ENCODE measurements around the gene CDKL1.
A peak's percentile ranks its signal among the peaks of the same experiment; 100 is the strongest.
"Not testable (repeated sequence)": the region's sequence is repeated elsewhere in the genome, so short reads cannot be mapped to it uniquely, and the experiment has no call there.

Gene CDKL1

DNA sequence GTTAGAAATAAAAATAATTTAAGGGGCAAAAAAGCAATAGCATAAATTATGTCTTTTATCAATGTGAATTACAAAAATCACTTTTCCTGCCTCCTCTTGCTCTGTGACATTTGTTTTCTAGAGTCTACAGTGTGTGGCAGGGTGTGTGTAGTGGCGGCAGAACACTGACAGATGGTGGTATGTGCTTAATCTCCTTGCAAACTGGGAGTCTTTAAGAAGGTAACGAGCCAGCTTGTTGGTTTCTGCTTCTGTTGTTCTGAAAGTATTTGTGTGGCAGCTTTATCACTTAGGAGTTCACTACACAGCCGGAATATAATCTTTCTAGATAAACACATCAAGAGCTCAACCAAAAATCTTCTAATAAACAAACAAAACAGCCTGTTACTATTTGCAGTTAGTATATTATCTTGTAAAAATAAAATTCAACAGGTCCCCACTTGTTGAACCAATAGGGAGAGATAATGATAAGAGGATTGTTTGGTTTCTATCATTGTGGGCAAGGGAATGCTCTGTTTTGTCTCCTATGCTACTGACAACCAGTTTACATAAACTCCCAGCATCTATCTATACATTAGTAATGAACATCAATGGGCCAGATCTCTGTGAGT, 13.0 kb downstream of the CDKL1 start:
- DNase-seq: no peak

DNA sequence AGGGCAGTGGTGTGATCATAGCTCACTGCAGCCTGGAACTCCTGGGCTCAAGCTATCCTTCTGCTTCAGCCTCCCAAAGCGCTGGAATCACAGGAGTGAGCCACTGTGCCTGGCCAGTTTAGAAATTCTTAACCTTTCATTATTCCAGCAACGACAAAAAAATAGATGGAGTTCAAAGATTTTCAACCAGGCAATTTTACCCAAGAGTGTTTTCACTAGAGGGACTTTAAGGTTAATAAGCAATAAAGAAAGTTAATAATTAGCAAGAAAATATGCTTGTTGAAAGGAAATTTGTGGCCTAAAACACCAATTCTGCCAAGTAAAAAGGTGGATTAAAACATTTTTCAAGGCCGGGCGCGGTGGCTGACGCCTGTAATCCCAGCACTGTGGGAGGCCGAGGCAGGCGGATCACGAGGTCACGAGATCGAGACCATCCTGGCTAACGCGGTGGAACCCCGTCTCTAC, 14.8 kb downstream of the CDKL1 start:
- no peak for DNase-seq

DNA sequence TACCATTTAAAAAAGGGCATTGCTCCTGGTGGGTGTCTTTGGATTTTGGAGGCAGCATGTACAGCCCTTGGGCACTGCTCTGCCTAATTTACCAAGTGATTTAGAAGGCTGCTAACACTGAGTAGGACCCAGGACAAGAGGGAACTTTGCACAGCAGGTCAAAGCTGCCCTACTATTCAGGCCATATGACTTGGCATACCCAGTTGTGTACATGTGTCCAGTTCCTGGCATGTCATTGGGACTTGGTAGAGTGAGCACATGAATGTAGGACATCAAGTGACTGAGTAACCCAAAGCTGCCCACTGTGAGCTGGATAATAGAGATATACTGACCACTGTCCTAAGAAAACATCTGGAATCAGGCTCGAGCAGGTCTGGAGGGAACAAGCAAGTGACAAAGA, 15.7 kb downstream of the CDKL1 start:
- DNase-seq: no peak

DNA sequence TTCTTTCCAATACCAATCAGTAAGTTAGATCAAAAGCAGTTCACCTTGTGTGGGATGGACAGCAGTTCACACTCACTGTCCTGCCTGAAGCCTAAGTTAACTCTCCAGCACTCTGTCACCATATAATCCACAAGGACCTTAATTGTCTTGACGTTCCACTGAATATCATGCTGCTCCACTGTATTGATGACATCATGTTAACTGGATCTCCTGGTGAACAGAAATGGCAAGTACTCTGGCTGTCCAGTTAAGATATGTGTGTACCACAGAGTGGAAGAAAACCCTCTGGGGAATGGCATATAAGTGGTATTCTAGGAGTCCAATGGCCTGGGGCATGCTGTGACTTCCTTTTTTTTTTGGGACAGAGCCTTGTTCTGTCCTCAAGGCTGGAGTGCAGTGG, 16.2 kb downstream of the CDKL1 start:
- no peak for DNase-seq

DNA sequence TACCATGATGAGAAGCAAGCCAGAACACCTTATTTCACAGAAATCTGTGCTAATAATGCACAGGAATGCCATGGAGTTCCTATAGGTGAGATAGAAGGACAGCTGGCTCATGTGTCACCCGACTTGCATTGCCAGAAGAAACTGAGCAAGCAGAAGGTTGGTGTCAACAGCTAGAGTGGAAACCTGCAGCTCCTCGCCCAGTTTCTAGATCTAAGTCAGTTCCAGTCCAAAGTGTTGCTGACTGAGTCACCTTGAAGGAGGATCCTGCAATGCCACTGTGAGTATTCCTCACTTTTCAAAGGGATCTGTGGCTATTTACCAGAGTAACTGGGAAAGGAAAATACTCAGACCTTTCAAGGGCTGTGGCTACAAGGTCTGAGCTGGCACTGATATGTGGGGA, 17.1 kb downstream of the CDKL1 start:
- DNase-seq: no peak

DNA sequence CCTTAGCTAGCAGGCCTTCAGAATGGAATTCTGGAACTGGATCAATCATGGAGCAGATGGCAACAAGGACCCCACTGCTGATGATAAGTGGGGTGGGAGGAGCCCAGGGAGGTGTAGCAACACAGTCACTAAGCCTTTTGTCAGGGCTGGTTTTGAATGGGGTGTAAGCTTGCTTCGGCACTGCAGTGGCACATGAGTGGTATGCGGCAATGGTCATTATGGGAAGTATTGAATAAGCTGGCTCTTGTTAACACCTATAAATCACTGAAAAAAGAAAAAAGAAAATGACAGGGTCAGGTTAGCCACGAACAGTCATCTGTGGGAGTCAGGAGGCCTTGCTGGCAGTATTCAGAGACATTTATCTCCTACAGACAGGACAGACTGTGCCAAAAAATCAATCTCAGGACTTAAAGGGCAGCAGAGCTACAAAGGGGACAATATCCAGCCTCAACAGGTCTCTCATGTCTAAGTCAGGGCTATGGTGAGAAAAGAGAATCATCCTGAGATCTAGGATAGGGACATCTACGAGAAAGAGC, 19.1 kb downstream of the CDKL1 start:
- no peak for DNase-seq

DNA sequence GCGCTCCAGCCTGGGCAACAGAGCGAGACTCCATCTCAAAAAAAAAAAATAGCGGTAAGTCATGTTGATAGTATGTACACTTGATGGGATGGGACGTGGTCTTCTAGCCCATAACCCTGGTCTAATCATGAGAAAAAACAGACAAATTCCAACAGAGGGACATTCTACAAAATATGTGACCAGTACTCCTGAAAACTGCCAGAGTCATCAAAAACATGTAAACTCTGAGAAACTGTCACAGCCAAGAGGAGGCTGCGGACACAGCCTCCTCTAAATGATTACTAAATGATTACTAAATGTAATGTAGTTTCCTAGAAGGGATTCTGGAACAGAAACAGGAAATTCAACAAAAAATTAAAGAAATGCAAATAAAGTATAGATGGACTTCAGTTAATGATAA, 20.9 kb downstream of the CDKL1 start:
- no peak for DNase-seq

DNA sequence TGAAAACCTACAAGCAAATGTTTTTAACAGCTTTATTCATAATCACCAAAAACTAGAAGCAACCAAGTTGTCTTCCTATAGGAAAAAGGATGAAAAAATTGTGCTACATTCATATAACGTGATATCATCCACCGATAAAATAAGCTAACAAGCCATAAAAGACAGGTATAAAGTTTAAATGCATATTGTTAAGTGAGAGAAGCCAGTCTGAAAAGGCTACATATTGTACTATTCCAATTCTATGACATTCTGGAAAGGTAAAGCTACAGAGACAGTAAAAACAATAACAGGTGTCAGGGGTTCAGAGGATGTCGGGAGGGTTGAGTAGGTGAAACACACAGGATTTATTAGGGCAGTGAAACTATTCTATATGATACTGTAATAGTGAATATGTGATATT, 22.7 kb downstream of the CDKL1 start:
- DNase-seq: no peak

DNA sequence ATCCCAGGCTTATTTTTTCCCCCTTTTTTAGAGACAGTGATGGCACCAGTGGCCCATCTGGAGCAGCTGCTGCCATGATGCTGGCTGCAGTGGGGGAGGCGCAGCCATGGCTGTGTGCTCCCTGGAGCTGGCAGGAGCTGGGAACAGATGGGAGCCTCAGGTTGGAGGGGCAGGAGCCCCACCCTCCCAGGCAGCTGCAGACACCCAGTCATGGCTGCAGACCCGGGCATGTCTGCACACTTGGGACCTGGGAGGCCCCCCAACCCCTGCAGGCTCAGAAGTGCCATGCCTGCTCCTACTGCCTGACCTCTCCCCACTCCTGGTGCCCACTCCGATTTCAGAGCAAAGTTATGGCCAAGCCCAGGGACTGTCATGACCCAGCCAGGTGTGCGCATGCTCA, 25.1 kb downstream of the CDKL1 start:
- DNase-seq: no peak

DNA sequence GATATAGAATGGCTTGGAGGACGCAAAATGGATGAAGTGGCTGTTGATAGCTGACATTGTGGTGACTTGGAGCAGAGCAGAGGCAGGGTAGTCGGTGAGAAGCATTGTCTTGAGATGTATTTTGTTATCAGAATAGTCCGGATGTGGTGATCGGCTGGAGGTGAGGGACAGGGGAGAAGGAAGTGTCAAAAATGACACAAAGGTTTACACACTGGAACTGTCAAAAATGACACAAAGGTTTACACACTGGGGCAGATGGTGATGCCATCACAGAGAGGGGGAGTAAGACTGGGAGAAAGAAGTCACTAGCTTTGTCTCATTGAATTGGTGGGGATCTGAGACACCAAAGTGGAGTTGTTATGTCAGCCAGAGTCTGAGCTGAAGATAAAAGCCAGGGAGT, 30.1 kb downstream of the CDKL1 start:
- peak; percentile 21 for DNase-seq

DNA sequence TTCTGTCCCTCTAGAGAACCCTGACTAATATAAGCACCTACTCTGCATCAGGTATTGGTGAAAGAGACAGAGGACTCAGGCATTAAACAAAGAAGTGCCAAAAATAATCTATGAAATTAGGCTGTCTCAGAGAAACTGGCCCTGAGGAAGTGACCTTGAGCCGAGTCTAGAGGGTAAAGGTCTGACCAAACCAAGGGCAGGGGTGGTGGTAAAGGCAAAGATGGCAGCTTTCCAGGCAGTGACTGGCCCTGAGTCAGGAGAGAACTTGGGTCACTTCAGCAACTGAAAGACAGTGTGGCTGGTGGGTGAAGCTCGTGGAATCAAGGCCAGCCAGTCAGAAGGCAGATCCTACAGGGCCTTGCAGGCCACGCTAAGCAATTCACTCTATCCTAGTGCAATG, 30.6 kb downstream of the CDKL1 start:
- no peak for DNase-seq

DNA sequence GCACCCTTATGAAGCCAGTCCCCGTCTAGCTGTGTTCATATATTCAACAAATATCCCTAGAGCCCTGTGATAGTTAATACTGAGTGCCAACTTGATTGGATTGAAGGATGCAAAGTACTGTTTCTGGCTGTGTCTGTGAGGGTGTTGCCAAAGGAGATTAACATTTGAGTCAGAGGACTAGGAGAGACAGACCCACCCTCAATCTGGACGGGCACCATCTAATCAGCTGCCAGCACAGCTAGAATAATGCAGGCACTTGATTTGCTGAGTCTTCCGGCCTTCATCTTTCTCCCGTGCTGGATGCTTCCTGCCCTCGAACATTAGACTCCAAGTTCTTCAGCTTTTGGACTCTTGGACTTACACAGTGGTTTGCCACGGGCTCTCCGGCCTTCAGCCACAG, 31.1 kb downstream of the CDKL1 start:
- not testable (repeated sequence) for DNase-seq

DNA sequence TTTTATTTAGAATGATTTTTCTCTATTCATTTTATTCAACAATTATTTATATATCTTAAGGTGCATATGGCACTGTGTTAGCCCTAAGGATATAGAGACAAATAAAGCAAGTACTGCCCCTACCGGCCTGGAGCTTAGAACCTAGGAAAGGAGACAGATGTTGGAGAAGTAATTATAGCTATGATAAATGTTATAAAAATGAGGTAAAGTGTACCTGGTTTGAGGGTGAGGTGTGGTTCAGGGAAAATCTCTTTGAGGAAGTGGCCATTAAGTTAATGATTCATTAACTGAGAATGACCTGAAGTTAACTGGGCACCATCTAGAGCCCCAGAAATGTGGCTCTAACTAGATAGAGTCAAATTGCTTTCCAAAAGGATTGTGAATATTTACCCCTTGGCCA, 31.9 kb downstream of the CDKL1 start:
- DNase-seq: no peak

DNA sequence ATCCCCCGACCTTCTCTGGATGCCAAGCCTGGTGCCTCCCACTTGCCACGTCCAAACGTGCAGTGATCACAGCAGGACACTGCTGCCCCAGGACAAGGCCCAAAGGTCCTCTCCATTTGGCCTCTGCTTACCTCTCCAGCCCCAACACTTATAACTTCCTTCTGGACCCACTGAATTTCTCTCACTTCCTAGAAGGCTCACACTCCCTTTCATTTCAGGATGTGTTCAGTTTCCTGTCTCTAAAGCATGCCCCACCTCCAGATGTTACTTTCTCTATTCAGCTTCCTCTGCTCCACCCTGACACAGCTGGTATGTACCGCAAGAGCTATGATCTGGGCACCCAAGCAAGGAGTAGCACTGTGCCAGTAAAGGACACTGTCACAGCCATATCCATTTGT, 33.0 kb downstream of the CDKL1 start:
- DNase-seq: peak; percentile 77

DNA sequence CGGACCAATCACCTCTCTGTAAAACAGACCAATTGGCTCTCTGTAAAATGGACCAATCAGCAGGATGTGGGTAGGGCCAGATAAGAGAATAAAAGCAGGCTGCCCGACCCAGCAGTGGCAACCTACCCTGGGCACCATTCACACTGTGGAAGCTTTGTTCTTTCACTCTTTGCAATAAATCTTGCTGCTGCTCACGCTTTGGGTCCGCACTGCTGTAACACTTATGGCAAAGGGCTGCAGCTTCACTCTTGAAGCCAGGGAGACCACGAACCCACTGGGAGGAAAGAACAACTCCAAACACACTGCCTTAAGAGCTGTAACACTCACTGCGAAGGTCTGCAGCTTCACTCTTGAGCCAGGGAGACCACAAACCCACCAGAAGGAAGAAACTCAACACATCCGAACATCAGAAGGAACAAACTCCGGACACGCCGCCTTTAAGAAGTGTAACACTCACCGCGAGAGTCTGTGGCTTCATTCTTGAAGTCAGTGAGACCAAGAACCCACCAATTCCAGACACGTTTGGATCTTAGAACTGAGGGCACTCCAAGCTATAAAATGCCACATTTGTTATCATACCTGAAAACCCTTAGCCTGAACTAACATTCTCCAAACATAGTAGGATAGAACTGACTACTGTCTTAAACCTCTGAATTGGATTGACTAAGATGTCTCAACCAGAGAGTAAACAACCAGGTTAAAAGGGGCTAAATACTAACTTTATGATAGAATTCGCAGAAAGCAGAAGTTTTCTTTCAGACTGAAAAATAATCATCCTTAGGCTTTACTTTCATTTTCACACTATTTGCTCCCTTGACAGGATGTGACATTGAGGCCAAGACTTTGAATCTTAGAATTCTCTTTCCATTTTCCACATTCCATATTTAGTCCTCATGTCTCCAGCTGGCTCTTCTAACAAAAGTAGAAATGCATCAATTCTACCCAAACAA, 33.6 kb downstream of the CDKL1 start:
- peak; percentile 68 for DNase-seq

DNA sequence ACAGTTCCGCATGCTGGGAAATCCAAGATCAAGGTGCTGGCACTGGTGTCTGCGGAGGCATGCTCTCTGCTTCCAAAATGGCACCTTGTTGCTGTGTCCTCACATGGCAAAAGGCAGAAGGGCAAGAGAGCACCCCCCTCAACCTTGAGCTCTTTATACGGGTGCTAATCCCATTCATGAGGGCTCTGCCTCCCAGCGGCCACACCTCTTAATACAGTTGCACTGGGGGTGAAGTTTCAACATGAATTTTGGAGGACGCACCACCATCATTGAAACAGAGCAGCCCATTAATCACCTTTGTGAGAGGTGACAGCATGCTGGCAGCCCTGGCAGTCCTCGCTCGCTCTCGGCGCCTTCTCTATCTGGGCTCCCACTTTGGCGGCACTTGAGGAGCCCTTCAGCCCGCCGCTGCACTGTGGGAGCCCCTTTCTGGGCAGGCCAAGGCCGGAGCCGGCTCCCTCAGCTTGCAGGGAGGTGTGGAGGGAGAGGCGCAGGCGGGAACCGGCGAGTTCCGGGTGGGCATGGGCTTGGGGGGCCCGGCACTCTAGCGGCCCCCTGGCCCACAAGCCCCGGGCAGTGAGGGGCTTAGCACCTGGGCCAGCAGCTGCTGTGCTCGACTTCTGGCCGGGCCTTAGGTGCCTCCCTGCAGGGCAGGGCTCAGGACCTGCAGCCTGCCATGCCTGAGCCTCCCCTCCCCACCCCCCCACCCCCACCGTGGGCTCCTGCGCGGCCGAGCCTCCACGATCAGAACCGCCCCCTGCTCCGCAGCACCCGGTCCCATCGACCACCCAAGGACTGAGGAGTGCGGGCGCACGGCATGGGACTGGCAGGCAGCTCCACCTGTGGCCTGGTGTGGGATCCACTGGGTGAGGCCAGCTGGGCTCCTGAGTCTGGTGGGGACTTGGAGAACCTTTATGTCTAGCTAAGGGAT, 34.9 kb downstream of the CDKL1 start:
- DNase-seq: not testable (repeated sequence)

DNA sequence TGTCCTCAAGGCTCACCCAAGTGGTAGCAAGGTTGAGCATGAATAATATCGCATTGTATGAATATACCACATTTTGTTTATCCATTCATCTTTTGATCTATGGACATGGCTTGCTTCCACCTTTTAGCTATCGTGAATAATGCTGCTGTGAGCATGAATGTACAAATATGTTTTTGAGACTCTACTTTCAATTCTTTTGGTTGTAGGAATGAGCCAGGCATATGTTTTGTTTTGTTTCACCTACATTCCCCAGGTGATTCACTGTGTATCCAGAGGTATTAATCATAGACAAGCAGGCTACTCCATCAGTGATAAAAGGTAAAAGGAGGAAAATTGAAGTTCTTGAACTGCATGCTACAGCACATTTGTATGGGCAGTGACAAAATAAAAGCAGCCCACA, 35.8 kb downstream of the CDKL1 start:
- no peak for DNase-seq

DNA sequence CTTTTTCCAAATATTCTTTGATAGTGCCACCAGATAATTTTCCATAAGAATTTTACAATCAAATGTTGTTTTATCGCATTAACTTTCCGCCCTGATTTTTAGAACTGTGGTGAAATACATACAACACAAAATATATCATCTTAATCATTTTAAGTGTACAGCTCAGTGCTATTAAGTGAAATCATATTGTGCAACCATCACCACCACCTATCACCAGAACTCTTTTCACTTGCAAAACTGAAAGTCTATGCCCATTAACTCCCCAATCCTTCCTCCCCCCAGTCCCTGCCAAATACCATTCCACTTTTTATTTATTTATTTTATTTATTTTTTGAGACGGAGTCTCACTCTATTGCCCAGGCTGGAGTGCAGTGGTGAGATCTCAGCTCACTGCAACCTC, 36.6 kb downstream of the CDKL1 start:
- DNase-seq: no peak

DNA sequence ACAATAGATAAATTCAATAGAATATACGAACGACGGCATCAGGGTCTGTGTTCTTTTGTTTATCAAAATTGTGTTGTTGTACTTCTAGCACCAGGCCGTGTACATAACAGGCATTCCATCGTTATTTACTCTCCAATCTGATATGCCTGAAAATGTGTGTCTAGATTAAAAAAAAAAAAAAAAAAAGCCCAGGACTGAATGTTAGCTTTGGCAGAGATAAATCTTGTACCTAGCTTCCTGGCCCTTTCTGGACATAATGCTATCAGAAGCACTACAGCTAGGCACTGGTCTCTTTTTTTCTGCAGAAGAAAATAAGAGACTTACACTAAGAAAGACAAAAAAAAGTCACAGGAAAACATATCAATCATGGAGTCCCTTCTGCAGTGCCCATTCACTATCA, 37.0 kb downstream of the CDKL1 start:
- DNase-seq: no peak

DNA sequence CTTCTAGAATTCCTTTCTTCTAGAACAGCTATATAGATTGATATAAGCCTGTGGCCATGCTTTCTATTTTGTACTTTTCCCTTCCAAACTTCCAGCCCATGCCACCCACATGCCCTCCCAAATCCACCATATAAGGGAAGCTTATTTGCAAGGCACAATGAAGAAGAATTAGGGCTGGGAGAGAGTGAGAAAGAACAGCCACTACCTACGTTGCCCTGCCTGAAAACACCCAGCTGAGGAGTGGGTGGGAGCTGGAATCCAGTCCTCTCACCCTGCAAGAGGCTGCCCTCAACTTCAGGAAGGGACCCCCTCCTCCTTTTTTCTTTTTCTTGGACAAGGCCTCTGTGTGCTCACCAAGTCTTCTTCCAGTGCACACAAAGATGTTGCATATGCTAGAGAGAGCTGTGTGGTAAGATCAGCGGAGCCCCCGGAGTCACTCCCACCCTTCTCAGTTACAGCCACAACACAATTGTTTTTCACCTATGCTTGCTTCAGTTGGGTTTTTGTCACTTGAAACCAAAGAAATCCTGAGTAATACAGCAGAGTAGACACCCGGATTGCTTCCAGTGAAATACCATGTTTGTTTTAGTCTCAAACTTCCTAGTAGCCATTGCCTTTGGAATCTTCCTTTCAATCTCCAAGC, 38.8 kb downstream of the CDKL1 start:
- no peak for DNase-seq

DNA sequence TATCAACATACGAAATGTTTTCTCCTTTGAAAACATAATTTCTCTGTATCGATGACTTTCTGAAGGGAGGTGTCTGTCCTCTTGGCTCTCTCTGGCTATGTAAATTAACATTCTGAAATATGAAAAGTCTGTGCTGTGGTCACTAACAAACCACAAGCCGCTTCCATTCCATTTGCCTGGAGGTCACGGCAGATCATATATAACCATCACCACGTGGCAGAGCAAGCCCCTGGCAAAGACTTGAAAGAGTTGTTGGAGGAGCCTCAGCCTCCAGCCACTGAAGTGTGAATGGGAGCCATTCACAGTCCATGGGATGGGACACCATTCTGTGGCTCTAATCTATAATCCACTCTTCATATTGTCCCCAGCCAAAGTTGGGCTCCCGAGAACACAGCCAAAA, 39.6 kb downstream of the CDKL1 start:
- DNase-seq: no peak

DNA sequence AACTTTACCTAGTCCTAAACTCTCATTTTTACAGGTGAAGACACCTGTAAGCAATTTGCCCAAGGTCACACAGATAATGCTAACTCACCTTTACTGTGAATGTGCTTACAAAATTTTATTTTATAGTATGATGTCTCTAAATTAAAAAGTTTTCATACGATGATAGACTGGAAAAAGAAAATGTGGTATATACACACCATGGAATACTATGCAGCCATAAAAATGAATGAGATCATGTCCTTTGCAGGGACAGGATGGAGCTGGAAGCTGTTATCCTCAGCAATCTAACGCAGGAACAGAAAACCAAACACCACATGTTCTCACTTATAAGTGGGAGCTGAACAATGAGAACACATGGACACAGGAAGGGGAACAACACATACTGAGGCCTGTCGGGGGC, 40.4 kb downstream of the CDKL1 start:
- DNase-seq: not testable (repeated sequence)

DNA sequence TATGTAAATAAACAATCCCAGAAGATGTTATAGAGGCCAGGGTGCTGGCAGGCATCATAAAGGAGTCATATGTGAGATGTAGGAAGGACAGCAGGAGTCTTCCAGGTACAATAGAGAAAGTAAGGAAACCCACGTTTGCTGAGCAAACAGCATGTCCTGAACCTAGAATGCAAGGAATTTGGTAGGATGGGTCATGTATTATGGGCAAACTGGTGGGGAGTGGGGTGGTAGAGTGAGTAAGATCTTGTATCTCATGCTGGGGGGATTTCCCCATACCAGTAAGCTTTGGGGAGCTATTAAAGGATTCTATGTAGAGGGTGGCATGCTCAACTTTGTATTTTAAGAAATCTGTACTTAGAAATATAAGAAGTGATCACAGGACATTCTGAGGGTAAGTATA, 41.0 kb downstream of the CDKL1 start:
- no peak for DNase-seq
